Measurements from ENCODE around the gene ZFAND3.

DNA sequence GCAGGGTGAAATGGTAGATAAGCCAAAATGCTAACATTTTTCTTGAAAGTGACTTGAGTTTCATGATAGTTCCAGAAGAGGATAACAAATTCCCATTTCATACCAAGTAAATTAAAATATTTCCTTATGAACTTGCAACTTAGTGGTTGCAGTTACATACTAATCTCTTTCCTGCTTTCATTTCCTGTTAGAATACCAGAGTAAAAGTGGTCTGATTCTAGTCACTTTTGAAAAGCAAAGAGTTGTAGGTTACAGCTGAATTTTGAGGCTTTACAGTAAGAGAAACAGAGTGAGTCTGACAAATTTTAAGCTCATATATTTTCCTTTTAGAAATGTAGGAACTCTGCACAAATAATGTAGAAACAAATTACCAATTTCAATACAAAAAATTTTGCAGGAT is 117.4 kb downstream of the ZFAND3 start:
- no peak for TF ChIP-seq GATA3 (IDR thresholded peaks at IDR 0.05; ENCODE audit: low read depth, low read length)
- no peak for TF ChIP-seq GATA2 (IDR thresholded peaks at IDR 0.05; ENCODE audit: low read depth, low read length)
